SKM-1 (cell line): ENCODE results near the gene MYBPC2.

Experiments used
- DNase-seq: peaks from one replicate; lab custom pipeline; 2025; ENCODE audit not compliant: unreplicated experiment; lab: John Stamatoyannopoulos, UW

MYBPC2 gene

DNA sequence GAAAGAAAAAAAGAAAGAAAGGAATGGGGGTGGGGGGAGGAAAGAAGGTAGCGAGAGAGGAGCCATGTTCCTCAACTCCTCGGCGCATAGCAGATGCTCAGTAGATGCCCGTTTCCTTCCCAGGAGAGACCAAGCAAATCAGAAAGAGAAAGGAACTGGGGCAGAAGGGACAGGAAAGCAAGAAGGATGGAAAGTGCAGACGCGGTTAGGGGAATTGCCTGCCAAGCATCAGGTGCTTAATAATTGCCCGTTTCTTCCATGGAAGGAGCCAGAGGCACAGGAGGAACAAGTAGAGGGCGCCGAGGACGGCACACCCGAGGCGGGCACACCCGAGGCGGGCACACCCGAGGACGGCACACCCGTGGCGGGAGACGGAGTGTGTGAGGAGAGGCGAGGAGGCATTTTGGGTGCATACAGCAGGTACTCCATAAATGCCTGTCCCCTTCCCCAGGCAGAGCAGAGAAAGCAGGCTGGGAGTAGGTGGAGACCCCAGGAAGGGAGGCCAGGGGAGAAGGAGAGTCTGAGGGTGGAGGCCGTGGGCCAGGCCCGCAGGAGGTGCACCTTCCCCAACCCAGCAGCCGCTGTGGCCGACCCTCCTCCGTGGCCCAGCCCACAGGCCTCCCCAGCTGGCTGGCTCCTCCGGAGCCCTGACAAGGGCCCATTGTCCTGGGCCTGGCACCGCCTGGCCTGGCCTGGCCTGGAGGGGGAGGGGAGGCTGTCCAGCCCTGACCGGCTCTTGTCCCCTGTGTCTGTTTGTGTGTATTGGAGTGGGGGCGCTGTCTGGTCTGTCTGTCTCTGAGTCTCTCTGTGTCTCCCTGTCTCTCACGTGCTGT lies 63.7 kb downstream of the MYBPC2 start:
- no peak for DNase-seq

DNA sequence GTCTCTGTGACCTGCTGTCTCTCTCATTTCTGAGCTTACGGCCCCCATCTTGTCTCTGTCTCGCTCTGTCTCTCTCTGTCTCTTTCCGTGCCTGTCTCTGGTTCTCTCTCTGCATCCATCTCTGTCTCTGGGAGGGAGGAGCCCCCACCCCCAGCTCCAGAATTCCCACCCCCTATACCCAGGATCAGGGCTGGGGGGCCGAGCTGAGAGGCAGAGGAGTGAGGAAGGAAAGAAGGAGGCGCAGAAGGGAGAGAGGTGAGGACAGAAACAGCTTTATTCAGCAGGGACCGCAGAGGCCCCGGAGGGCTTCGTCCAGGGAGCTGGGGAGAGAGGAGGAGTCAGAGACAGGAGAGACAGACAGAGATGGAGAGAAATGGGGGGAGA lies 64.3 kb downstream of the MYBPC2 start:
- no peak for DNase-seq

DNA sequence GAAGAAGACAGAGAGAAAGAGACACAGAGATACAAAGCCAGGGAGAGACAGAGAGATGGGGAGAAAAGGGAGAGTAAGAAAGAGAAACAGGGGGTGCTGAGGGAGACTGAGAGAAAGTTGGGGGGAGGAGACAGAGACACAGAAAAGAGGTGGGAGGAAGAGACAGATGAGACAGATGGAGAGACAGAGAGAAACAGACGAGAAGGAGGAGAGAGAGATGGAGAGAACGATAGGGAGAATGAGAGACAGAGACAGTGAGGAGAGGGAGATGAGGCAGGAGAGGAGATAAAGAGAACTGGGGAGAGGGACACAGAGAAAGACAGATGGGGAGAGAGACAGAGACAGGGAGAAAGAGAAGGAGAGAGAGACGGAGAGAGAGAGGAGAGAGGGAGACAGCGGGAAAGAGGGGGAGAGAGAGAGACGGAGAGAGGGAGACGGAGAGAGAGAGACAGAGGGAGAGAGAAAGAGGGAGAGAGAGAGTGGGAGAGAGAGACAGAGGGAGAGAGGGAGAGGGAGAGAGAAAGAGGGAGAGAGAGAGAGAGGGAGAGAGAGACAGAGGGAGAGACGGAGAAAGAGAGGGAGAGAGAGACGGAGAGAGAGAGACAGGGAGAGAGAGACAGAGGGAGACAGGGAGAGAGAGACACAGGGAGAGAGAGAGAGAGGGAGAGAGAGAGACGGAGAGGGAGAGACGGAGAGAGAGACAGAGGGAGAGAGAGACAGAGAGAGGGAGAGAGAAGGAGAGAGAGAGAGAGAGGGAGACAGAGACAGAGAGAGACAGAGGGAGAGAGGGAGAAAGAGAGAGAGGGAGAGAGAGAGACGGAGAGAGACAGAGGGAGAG lies 65.7 kb downstream of the MYBPC2 start:
- DNase-seq, result no peak

DNA sequence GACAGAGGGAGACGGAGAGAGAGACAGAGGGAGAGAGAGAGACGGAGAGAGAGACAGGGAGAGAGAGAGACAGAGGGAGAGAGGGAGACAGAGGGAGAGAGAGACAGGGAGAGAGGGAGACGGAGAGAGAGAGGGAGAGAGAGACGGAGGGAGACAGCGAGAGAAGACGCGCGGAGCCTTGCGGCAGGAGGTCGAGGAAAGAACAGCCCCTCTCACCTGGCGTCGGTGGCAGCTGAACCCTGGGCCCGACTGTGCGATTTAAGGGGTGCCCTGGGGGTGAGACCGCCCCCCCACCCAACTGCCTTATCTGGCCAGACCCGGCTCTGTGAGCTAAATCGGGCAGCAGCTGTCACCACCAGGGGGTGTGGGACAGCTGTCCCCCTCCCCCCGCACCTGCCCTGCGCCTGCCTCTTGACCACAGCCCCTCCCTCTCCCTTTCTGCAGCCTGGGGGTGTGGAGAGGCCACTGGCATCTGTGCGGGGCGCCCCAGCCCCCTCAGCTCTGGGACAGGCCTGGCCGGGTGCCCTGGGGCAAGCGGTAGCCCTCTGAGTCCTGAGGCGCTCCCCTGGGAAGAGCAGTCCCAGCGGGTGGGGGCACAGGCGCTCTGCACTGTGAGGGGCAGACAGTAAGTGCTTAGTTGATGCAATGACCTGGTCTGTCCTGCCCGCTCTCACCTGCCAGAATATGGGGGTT lies 67.5 kb downstream of the MYBPC2 start:
- no peak for DNase-seq

DNA sequence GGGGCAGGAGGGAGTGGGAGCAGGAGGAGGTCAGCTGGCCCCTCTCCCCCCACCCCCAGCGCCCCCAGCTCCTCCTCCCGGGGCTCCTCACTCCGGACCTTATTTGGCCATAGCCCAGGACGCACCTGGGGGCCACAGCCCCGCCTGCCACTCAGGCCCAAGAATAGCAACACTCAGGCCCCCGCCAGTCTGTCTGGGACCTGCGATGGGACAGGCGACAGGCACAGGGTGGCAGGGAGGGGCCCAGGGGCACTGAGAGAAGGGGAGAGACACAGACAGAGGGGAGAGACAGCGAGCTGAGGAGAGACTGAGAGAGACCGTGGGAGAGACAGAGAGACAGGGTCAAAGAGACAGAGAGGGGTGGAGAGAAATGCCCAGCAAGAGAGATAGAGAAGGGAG lies 68.1 kb downstream of the MYBPC2 start:
- DNase-seq, result no peak

DNA sequence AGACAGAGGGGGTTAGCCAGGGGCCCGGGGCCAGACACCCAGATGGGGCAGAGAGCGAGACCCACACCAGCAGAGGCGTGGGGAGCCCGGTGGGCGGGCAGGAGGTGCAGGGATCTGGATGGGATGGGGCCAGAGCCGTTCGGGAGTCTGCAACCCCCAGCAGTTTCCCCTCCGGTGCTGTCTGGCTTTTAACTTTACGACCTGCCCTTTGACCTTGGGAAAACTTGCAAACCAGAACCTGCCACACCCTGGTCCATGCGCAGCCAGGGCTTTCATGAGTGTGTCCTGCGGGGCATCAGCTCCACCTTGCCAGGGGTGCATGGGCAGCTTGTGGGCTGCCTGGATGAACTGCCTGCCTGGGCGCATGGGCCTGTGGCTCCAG lies 68.5 kb downstream of the MYBPC2 start:
- DNase-seq, result no peak

DNA sequence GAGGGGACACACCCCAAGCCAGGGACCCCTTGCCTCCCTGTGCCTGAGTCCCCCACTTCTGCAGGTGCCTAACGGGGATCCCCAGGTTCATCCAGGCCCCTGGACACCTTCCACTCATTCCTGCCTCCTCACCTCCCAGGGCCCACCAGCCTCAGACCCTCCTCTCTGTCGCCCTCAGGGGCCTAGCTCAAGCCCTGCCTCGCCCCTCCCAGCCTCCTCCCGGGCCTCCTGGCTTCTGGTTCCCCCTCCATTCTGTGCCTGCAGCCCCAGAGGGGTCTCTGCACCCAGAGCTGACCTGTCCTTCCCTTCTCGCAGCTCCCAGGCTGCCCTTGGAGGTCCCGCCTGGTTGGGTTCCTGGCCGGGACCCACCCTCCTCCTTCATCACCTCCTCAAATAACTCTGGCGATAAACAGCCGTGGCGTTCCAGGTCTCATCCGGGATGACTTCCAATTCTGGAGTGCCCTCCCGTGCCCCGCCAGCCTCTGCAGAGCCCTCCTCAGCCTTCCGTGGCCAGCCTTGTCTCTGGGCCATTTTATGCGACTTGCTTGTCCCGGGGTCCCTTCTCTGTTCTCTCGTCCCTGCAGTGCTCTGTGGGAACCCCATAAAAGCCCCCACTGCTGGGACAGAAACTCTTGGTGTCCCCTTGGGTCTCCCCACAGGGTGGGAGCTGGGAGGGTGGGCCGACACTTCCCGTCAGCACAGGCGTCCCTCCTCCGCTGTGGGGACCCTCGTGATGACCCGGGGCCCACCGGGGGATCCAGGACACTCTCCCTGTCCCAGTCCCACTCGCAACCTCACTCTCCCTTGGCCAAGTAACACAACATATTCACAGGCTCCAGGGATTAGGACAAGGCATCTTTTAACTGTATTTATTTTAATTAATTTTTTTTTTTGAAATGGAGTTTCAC lies 69.1 kb downstream of the MYBPC2 start:
- DNase-seq, result no peak

DNA sequence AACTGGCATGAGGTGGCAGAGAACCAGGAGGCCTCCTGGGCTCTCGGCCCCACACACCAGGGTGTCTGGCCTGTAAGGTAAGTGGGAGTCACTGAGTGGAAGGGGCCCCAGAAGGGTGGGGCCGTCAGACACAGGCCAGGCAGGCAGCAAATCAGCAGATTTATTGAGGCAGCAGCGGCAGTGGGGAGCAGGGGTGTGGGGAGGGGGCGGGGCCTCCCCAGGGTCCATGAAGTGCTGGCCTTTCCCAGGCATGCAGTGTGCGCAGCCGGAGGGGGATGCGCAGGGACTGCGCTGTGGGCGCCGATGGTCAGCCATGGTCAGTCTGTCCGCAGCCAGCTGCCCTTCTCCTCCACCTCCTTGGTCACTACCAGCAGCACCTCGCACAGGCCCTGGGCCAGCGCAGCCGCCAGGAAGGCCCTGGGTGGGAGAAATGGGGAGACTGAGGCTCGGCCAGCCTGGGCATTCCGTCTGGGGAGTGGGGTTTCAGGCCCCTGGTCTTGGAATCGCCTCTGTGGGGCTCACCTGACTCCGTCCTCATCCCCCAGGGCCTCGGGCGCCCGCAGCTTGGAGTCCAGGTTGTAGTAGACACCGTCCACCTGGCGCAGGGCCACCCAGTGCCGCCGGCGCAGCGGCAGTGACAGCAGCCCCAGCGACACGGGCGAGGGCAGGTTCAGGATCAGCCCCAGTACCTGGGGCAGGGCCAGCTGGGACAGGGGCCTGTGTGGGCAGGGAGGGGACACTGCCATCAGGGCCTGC lies 73.3 kb downstream of the MYBPC2 start:
- DNase-seq, result no peak

DNA sequence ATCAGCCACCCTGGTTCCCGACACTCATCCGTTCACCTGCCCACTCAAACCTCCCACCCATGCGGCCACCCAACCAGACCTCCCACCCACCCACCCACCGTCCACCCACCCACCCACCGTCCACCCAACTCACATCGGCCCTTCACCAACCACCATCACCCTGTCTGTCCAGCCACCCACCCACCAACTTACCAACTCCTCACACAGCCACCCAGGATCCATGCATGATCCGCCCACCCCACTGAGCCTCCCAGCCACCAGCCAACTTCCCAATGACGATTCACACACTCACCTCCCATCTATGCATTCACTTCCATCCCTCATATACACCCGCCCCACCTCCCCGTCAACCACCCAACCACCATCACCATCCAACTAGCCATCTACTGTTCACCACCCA lies 74.0 kb downstream of the MYBPC2 start:
- DNase-seq, result no peak

DNA sequence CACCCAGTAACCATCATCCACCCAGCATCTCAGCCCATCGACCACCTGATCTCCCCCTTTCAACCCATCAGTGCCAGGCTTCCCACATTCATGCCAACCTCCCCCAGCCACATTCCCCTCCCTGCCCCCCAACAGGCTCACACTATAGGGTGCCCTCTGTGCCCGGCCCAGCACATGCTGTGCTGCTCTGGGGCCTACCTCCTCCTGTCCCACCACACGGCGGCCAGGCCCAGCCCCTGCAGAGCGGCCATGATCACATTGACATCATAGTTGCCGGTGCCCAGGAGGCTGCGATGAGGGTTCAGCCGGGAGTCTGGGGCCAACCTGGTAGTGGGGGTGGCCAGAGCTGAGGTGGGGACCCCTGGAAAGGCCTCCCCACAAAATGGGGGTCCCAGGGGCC lies 74.7 kb downstream of the MYBPC2 start:
- no peak for DNase-seq

DNA sequence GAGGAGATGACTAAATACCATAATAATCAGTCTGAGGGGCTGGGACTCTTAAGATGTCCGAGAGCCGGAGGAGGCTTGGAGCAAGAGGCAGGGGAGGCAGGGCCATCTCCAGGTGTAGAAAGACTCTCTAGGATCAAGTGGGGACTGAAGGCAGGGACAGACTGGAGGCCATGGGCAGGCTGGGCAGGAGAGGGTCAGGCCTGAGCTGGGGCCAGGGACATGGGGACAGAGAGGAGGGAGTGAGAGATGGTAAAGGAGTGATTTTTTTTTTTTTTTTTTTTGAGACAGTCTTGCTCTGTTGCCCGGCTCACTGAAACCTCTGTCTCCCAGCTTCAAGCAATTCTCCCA lies 76.1 kb downstream of the MYBPC2 start:
- DNase-seq, result no peak

DNA sequence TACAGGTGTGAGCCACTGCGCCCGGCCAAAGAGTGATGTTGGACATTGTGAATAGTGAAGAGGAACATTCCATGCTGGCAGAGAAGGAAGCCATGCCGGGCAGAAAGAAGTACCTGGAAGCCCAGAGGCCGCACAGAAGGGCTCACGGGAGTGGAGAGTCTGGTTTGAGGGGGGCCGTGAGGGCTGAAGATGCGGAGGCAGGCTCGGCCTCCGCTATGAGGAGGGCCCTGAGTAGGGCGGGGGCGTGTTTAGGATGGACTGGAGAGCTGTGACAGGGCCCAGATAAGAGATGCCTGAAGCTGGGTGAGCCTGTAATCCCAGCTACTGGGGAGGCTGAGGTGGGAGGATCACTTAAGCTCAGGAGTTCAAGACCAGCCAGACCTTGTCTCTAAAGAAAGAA lies 76.7 kb downstream of the MYBPC2 start:
- DNase-seq, result no peak

DNA sequence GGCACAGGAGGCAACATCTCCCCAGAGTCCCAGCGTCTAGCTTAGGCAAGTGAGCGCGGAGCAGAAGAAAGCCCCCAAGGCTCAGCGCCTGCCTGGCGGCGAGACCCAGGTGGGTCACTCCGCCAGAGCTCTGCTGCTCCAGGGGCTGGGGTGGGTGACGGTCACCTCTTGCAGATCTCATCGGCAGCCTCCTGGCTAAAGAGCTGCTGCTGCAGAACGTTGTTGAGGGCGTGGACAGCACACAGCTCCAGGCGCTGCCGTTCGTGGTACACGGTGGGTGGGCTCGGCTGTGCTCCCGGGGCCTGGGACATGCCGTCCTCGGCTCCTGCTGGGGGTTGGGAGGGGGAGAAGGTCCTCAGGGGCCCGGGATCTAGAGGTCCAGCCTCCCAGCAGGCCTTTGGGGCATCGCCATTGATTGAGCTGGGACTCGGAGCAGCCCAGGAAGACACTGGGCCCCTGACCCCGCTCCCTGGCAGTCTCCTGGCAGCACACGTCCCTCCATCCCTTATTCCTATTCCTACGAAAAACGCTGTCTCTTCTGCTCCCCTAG lies 77.5 kb downstream of the MYBPC2 start:
- DNase-seq, result no peak

DNA sequence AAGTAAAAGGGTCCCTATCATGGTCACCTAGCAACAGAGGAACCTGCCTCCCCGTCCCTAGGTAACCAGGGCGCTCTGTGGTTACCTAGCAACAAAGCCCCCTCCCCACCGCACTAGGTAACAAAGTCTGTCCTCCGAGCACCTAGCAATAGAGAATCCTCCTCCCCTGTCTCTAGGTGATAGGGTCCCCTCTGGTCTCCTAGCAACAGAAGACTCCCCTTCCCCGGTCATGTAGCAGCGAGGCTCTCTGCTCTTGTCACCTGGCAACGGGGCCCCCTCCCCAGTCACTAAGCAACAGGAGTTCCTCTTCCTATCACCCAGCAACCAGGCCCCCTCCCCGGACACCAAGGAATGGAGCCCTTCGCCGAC lies 78.0 kb downstream of the MYBPC2 start:
- DNase-seq, result peak; percentile 46

DNA sequence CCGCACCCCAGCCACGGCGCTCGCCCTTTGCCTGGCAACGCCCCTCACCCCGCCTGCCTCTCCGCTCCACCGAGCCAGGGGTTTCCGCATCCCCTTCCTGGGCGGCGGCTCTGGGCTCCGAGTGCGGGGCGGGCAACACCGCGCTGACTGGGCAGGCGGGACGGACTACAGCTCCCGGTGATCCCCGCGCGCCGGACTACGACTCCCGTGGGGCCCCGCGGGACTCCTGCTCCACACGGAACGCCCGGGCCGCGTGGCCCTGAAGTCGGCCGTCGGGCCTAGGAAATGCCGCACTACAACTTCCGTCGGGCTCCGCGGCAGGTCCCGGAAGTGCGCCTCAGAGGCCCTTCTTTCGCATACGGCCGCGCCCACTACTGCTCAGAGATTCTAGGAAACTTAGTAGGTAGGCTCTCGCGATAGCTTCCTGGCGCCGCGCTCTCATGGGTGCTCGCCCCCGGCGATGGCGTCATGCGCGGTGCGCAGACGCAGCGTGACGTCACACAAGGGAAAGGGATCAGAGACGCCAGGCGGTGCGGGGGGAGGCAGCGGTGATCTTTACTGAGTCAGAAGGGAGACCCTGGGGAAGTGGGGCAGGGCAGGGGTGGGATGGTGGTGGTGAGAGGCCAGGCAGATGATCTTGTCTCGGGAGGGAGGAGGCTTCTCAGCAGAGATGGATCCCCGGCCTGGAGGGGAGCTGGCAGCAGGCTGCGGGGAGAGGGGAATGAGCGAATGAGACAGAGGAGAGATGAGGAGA lies 78.6 kb downstream of the MYBPC2 start, which contains the start of gene JOSD2:
Gene JOSD2 (minus strand): TSS at position 123 of the 754 bp plus-strand sequence. CDS start 760 bp downstream, outside the sequence.
- peak; percentile 71 for DNase-seq

DNA sequence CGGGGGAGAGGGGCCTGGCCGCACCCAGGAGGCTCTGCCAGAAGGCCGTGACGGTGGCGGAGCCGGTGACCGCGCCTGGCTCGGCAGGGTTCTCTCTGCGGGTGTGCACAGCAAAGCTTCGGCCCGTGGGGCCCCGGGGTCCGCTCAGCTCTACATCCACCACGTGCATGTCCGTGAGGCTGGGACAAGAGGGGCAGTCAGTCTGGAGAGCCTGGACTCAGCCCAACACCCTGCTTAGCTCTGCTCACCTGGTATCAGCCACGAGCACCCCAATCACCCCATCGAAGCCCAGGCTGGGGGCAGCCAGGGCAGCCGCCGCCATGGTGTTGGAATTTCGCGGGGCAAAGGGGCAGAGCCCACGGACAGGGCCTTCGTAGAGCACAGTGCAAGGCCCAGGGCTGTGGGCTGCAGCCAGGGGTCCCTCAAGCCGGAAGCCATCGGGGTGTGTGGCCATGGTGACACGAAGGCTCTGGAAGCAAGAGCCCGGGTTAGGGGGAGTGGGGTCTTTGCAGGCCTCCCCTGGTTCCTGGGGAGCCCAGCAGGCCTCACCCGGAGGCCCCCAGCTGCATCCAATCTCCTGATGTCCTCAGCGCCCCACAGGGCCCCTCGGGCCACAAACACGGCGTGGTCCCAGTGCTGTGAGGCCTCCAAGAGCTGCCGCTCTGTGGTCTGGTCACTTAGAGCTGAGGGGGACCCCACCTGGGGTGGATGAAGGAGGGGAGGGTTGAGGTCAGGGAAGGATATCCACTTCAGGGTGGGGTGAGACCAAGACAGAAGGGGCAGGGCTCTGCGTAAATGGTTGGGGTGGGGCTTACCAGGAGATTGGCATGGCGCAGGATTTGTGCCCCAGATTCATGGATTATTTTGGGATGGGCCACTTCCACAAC lies 79.7 kb downstream of the MYBPC2 start:
- no peak for DNase-seq

DNA sequence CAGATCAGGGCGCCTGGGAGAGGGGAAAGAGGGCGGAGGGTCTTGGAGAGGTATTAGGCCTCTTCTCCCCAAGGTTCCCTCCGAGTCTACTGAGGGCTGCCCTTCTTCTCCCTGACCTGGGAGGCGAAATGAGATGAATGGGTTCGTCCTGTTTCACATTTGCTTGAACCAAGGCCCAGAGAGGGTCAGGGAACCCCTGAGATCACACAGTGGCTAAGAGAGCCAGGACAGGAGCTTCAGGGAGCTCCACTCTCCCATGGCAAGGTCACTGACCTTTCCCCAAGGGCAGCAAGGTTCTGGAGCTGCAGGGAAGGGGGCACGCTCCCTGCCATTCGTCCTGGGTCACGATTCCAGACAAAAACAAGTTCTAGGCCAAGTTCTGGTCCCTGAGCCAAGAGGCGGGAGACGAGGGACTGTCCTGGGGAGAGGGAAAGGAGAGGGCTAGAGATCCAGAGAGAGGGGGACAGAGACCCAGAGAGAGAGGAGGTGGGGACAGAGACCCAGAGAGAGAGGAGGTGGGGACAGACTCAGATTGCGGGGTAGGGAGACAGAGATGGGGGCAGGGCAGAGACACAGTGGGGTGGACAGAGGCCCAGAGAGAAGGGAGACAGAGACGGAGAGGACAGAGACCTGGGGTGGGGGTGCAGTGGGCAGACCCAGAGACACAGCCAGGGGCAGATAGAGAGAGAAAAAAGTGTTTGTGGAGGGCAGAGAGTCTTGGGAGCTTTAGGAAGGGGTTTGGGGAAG lies 80.5 kb downstream of the MYBPC2 start:
- no peak for DNase-seq
